Cortex of kidney (tissue), 1 donor: Measurements from ENCODE around the gene KNDC1.

Experiments
- DNase-seq: peaks from one replicate; lab custom pipeline; 2025; lab: John Stamatoyannopoulos, UW

KNDC1 gene

GRCh38 chr10:133241501-133242205 is 81.6 kb downstream of the KNDC1 start:
- no peak for DNase-seq

- DNase-seq, result no peak
Observed at GRCh38 chr10:133242611-133243356, 82.8 kb downstream of the KNDC1 start.

- DNase-seq, result no peak
Observed at GRCh38 chr10:133243593-133243992, 83.6 kb downstream of the KNDC1 start.

GRCh38 chr10:133245439-133246235 is 85.6 kb downstream of the KNDC1 start:
- no peak for DNase-seq

GRCh38 chr10:133246236-133246626 is 86.2 kb downstream of the KNDC1 start:
- no peak for DNase-seq

- DNase-seq, result no peak
Observed at GRCh38 chr10:133247681-133248333, 87.8 kb downstream of the KNDC1 start.

- DNase-seq, result no peak
Observed at GRCh38 chr10:133248334-133248715, 88.3 kb downstream of the KNDC1 start.

- no peak for DNase-seq
Observed at GRCh38 chr10:133249094-133249780, 89.2 kb downstream of the KNDC1 start.

- no peak for DNase-seq
Observed at GRCh38 chr10:133249975-133250754, 90.1 kb downstream of the KNDC1 start.

GRCh38 chr10:133251388-133252222 is 91.6 kb downstream of the KNDC1 start:
- no peak for DNase-seq

GRCh38 chr10:133252223-133252552 is 92.2 kb downstream of the KNDC1 start:
- DNase-seq, result no peak

GRCh38 chr10:133253361-133253955 is 93.4 kb downstream of the KNDC1 start:
- DNase-seq, result no peak

GRCh38 chr10:133254421-133255120 is 94.6 kb downstream of the KNDC1 start:
- DNase-seq, result no peak

GRCh38 chr10:133255323-133255722 is 95.3 kb downstream of the KNDC1 start:
- DNase-seq, result no peak

- DNase-seq, result no peak
Observed at GRCh38 chr10:133257489-133258065, 97.6 kb downstream of the KNDC1 start.

GRCh38 chr10:133258066-133258817 is 98.2 kb downstream of the KNDC1 start:
- no peak for DNase-seq

- no peak for DNase-seq
Observed at GRCh38 chr10:133258818-133259601, 99.0 kb downstream of the KNDC1 start.
